Brain microvascular endothelial cell (primary cell): ENCODE data around the gene TMEM94.

Experiments
- DNase-seq: peaks from one replicate; pipeline ENCODE4 v3.0.0-alpha.2; 2020
- H3K27ac ChIP-seq: fragments of 250-450 bp; sonication (Bioruptor Pico); 2 replicates; pipeline ENCODE4 v1.5.1; 2020; ENCODE audit warnings: mild to moderate bottlenecking, moderate library complexity
- H3K27me3 ChIP-seq: fragments of 250-450 bp; sonication (Bioruptor Pico); replicated peaks from 2 replicates; pipeline ENCODE4 v1.5.1; 2020; ENCODE audit warnings: mild to moderate bottlenecking
- H3K36me3 ChIP-seq: fragments of 250-450 bp; sonication (Bioruptor Pico); replicated peaks from 2 replicates; pipeline ENCODE4 v1.5.1; 2020; ENCODE audit warnings: mild to moderate bottlenecking
- H3K4me3 ChIP-seq: 2 replicates; pipeline ENCODE4 v1.5.1; 2011; ENCODE audit warnings: low read depth, mild to moderate bottlenecking, control low read depth, low read length, moderate library complexity
- CTCF ChIP-seq: IDR thresholded peaks from 2 replicates; pipeline ENCODE4 v1.5.1; 2011; ENCODE audit warnings: low read depth, mild to moderate bottlenecking, moderate library complexity, low read length, control low read depth, inconsistent platforms; ENCODE audit errors: missing control alignments
- in situ Hi-C: cut with HindIII; loops from 2 replicates; pipeline ENCODE4 v1.10.0; 2017; ENCODE audit warnings: low sequenced_read_pairs, low pct_ligation_motif_present

The TMEM94 gene

GRCh38 chr17:75503337-75503950, 47.0 kb downstream of the TMEM94 start:
- Histone ChIP-seq H3K27me3 (no peaks in the 10 kb centered on the region), H3K4me3 (no peak overlapping the region), H3K36me3 (peaks cover 3% of the 10 kb centered on the region), H3K27ac (no peak overlapping the region)
- no peak for TF ChIP-seq CTCF
- no peak for DNase-seq
- in situ Hi-C loops: no loop called here

- no peak overlapping the region for H3K4me3 ChIP-seq
- no peaks in the 10 kb centered on the region for H3K27me3 ChIP-seq
- DNase-seq: no peak
- H3K36me3 ChIP-seq: no peaks in the 10 kb centered on the region
- in situ Hi-C loops: no loop called here
- H3K27ac ChIP-seq: no peak overlapping the region
- TF ChIP-seq CTCF: no peak
Measured at GRCh38 chr17:75503976-75504346, 47.5 kb downstream of the TMEM94 start.

- peak; percentile 79 for TF ChIP-seq CTCF
- DNase-seq: no peak
- in situ Hi-C loops: no loop called here
- Histone ChIP-seq H3K4me3 (no peak overlapping the region), H3K27me3 (no peaks in the 10 kb centered on the region), H3K27ac (no peak overlapping the region), H3K36me3 (no peaks in the 10 kb centered on the region)
Measured at GRCh38 chr17:75504347-75505151, 48.1 kb downstream of the TMEM94 start.

- Histone ChIP-seq H3K36me3 (no peaks in the 10 kb centered on the region), H3K27me3 (no peaks in the 10 kb centered on the region), H3K4me3 (no peak overlapping the region), H3K27ac (no peak overlapping the region)
- DNase-seq: no peak
- TF ChIP-seq CTCF: no peak
- in situ Hi-C loops: no loop called here
Measured at GRCh38 chr17:75505152-75505409, 48.6 kb downstream of the TMEM94 start.

- no peak for TF ChIP-seq CTCF
- no peaks in the 10 kb centered on the region for H3K27me3 ChIP-seq
- no peak for DNase-seq
- no peak overlapping the region for H3K27ac ChIP-seq
- H3K4me3 ChIP-seq: no peak overlapping the region
- in situ Hi-C loops: no loop called here
- H3K36me3 ChIP-seq: no peaks in the 10 kb centered on the region
Measured at GRCh38 chr17:75505640-75506039, 49.2 kb downstream of the TMEM94 start.

- no peak for TF ChIP-seq CTCF
- in situ Hi-C loops: no loop called here
- H3K4me3 ChIP-seq: no peak overlapping the region
- DNase-seq: no peak
- no peak overlapping the region for H3K27ac ChIP-seq
- no peaks in the 10 kb centered on the region for H3K36me3 ChIP-seq
- H3K27me3 ChIP-seq: no peaks in the 10 kb centered on the region
Measured at GRCh38 chr17:75506134-75506533, 49.7 kb downstream of the TMEM94 start.
